ENCODE measurements around the gene SYT17.

SYT17 gene

DNA sequence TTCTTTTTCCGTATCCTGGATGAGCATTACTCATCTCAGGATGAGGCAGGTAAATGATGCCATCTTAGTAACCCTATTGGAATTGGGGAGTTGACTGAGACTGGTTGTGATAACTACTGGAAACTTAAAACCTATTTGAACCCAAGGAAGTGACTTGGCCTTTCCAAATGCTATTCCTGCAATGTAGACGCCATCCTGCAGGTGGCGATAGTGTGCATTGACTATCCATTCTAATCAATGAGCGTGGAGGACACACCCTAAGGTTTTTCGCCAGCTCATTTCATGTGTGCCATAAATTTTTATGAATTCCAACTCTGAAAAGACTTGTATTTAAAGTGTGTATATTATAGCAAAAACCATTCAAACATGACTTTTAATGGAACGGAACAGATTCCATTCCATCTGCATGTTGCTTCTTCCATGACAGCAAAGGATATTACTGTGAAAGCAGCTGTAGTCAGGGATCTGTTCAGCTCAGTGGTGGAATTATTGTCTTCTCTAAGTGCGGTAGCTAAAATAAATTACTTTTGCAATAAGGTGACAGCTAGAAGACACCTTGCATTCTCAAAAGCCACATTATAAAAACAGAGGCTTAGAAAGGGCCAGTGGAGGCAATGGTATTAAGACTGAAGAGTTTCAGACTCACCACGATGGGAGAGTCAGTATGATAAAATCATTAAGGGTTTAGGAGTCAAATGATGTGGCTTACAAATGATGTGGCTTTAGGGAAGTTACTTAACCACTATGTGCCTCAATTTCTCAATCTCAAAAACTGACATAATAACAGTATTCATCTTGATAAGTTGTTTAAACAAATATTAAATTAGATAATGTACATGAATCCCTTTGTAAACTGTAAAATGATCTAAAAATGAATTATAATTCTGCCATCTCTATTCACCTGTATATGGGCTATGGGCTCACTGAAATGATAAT, 55.5 kb downstream of the SYT17 start:
- DNase-seq, result no peak

DNA sequence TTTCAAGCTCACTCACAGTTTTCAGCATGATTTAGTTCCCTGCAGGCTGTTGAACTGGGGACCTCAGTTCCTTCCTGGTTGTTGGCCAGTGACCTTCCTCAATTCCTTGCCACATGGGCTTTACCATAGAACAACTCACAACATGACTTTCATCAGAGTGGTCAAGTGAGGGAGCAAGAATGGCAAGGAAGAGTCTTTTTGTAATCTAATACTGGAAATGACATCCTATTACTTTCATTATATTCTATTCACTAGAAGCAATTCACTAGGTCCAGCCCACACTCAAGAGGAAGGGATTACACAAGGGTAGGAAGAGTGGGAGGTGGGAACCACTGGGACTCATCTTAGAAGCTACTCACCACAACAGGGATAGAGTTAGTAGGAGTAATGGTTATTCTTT, 57.6 kb downstream of the SYT17 start:
- DNase-seq, result no peak

DNA sequence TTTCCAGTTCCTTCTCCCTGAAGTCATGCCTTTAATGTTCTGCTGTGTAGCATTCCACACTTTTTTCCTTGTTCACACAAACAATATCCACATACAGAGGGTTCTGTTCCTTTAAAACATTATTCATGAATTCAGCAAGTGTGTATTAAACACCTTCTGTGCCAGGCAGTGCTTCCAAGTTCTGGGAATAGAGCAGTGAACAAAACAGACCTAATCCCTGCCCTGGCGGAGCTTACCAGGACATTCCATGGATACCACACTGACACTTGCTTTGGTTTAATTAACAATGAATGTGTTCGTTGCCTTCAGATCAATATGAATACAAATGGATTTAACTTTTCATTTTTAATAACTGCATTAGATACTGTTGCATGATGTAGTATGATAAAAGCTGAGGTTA, 59.6 kb downstream of the SYT17 start:
- no peak for DNase-seq

DNA sequence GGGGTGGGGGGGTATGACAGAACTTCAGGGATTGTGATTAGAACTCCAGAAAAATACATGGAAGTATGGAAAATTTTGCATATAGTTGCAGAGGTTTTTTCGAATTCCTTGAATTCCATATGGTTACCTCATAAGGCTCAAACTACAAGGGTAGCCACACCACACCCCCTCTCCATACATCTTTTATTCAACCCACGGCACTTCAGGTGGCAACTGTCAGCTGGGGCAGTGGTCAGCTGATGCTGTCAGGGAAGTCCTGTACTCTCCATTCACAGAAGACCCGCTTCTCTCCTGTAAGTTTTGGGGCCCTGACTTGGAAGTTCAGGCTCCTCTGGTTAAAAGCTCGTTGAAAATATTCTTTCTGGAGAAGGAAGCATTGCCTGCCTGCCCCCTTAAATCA, 60.0 kb downstream of the SYT17 start:
- no peak for DNase-seq

DNA sequence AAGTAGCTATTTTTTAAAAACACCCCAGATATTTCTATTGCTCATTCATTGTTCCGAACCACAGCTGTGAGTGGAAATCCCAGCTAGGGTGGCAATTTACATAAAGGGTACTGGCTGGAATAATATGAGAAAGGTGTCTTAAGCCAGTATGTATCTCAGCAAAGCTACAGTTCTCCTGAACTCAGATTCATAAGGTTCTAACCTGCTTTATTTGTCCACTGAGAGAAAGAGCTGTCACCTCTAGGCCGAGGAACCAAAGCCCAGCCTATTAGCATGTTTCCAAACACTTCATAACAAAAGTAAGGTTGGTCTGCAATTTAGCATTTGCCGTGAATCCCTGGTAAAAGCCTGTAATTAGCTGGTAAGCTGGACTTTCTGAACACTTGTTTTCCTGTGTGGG, 60.5 kb downstream of the SYT17 start:
- DNase-seq, result no peak

DNA sequence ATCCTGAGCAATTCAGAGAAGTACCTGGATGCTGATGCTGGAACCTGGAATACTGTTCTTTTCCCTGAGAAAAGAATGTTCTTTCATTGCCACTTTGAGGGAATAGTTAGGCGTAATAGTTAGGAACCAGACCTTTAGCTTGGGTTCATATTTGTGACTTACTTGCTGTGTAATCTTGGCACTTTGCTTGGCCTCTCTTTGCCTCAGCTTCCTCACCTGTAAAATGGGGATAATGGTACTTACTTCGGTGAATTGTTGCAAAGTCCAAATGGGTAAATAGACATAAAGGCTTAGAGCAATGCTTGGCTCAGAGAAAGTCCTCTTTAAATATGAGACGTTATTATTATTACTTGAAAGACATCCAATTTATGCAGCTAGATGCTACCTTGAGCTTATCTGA, 62.5 kb downstream of the SYT17 start:
- DNase-seq, result no peak

DNA sequence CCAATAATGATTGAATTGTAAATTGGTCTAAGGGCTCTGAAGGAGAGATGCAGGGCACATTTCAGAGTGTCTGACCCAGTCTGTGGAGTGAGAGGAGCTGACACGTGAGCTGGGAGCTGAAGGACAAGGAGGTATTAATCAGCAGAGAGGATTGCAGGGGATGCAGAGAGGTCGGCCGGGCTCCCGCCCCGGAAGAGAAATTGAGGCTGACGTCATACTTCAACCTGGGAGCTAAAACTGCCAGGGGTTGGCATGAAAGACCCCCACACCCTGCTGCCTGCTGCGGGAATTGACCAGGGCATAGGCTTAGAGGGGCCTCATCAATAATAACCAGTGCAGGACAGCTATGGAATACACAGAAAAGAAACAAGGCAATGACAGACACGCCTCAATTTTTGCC, 63.8 kb downstream of the SYT17 start:
- DNase-seq, result no peak

DNA sequence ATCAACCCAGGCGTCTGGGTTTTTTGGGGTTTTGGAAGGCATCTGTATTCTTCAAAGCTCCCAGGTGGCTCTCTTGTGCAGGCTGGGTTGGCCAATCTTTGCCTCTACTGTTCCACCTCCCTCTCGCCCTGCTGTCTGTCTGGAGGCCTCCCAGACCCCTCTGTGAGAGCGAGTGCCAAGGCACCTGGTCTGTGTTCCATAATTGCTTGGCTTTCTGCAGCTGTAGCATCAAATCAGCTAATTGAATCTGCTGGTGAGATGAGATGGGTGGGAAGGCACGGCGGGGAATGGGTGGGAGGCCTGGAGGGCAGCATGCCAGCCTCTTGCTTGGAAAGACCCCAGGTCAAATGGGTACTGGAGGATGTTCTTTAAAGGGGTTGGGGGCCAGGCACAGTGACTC, 64.9 kb downstream of the SYT17 start:
- DNase-seq, result no peak

DNA sequence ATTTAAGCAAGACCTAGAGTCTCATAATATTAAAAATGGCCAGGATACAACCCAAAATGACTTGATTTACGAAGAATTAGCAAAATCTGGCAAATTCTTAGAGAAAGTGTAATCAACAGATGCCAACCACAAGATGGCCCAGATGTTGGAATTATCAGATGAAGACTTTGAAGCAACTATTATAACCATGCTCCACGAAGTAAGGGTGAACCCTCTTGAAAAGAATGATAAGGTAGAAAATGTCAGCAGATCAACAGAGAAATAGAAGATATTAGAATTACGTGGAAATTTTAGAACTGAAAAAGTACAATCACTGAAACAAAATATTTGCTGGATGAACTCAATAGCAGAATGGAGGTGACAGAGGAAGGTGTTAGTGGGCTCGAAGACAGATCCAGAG, 67.4 kb downstream of the SYT17 start:
- DNase-seq, result no peak

DNA sequence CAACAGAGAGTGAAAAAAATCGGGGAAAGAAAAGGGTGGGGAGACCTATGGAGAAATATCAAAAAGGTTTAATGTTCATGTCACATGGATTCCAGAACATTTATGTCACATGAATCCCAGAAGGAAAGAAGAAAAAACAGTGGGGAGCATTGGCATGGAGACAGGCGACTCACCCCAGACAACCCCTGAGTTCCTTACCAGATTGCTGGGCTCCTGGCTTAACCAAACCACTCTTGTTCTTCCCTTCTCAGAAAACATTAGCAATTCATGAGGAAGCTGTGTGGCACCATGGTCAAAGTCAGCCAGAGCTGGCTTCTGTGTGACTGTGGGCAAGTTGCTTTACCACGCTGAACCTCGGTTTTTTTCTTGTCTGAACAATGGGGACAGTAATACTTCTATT, 67.8 kb downstream of the SYT17 start:
- DNase-seq, result no peak

DNA sequence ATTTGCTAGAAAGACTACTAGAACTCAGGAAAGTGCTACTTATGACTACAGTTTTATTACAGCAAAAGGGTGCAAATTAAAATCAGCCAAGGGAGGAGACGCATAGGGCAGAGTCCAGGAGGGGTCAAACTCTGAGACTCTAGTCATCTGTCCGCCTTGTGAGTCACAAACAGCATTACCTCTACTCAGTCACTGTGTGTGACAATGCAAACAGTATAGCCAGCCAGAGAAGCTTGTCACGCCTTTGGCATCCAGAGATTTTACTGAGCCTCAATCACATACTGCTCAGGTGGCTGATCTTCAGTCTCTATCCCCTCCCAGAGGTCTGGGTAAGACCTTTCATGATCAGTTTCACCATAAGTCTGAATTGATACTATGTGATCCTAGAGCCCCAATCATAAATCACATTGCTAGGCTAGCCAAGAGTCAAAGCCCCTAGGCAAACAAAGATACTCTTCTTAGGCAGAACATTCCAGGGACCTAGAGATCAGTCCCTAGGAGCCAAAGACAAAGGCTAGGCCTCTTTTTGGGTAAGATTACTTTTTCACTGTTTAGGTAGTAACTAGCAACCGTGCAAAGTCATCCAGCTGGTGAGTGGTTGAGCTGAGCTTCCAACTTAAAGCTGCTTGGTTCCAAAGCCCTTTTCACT, 68.6 kb downstream of the SYT17 start:
- DNase-seq, result no peak

DNA sequence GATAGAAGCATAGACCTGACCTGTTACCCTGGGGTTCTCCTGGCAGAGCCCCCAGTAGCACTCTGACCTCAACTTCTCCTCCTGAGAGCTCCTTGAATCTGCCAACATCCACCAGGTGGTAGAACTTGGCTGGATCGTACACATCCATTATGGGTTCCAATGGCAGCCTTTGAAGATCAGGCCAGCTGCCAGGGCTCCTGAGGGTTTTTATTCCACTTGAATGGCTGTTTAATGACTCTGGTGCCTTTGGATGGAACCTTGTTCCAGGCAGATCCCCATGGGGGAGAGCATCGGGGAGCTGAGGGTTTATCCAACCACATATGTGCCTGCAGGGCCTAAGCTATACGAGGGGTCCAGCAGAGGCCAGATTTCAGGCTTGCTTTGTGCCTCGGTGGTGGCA, 70.4 kb downstream of the SYT17 start:
- DNase-seq, result no peak

DNA sequence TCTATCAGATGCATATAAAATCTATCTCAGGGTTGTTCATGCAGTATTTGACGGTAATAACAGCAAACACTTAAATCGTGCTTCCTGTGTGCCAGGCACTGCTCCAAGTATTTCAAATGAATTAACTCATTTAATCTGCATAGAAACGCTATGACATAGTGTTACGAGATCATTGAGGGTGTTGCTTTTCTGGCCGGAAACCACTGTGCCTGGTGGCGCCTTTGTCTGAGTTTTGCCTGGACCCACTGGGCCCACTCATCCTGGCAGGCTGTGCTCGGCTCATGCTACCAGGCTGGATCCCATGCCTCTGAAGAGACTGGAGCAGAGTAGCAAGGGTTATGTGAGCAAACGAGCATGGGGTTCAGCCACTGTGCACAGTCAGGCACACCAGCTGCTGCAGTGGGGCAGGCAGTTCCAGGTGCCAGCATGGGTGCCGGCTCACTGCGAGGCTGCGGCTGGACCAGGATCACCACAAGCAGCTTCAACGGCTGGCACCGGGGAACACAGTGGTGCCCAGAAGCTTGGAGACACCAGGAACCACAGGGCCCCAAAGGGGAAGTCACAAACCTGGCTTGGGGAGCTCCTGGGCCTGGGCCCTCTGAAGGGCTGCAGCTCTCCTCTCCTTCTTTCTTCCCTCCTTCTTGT, 71.6 kb downstream of the SYT17 start:
- DNase-seq, result no peak

DNA sequence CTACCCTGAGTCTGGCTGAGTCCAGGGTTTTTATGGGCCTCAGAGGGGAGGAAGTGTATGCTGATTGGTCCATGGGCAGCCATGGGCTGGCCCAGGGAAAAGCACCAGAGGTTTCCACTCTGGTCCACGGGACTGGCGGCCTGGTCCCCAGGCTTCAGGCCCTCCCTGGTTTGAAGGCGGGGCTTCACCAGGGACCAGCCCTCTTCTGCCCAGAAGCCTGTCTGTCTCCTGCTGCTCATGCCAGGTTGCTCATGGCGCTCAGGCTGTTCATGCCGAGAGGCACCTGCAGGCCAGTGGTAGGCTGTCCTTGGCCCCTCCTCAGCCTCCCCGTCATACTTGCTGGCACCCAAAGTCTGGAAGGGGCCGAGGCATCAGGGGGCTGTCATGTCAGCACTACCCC, 72.5 kb downstream of the SYT17 start:
- no peak for DNase-seq

DNA sequence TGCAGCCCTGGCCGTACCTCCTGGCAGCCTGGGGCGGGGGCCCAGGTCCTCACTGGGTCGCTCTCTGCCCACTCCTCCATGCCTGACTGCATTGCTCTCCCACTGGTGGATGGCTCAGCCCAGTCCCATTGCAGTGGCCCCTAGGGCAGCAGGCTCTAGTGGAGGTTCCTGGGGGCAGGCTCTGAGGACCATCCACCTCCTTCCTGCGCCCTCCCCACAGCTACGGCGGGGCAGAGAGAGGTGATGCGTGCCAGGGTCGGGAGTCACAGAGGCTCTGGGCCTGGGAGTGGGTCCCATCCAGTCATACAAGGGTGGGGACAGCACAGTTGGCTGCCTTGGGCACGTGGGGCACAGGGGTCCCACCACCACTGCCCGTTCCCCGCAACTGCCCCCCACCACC, 73.5 kb downstream of the SYT17 start:
- no peak for DNase-seq

DNA sequence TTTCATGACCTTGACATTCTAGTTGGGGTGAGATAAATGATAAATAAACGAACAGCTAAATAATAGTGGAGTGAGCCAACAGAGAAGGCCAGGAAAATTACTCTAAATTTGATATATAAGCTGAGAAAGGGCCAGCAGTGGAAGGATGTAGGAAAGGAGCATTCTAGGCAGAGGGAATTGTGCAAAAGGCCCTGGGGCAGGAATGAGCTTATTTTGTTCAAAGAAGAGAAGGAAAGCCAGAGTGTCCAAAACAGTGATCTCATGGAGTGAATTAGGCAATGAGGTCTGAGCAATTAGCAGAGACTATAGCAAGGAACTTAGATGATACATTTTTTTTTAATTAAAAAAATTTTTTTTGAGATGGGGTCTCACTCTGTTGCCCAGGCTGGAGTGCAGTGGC, 74.1 kb downstream of the SYT17 start:
- DNase-seq, result no peak

DNA sequence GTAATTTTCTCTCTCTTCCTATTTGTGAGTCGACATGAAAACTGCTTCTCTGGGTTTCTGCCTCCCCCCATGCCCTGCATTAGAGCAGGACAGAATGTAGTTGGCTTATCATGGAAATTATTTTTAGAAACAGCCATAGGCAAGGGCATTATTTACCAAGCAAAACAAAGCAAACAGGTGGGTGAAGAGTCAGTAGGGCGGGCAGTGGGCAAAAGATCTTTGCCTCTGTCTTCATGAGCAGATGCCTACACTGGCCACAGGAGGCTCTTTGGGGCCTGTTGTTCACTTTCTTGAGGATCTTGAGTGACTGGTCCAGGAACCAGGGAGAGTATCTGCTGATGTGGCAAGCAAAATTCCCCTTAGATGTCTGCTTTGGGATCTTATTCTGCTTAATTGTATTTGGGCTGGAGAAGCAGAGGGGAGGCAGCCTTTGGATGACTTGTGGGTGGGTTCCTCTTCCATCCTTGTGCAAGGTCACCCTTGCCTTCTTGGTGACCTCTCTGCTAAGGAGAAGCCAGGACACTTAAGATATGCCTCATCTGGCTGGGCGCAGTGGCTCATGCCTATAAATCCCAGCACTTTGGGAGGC, 75.0 kb downstream of the SYT17 start:
- no peak for DNase-seq

DNA sequence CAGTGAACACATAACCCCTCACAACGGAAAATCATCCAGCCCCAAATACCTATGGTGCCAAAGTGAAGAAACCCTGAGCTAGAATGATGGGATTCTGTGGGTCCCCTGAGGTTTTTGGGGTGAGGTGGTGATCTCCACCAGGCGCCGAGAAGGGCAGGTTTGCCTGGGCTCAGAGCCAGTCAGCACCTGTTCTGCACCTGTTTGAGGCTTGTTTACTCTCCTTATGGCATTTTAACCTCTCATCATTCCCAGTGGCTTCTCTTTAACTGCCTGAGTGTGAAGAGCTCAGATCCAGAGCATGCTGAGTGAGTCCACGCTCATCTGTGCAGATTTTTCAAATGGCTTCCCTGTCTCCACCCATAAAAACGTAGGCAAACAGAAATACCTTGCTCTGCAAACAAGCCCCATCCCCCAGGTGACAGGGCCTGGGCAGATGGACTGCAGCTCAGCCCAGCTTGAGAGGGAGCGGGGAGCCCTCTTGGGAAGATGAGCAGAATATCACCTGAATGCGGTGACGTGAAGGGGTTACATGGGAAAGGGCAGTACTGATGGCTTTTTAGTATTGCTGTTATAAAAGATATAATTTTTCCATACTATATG, 77.4 kb downstream of the SYT17 start:
- DNase-seq, result no peak

DNA sequence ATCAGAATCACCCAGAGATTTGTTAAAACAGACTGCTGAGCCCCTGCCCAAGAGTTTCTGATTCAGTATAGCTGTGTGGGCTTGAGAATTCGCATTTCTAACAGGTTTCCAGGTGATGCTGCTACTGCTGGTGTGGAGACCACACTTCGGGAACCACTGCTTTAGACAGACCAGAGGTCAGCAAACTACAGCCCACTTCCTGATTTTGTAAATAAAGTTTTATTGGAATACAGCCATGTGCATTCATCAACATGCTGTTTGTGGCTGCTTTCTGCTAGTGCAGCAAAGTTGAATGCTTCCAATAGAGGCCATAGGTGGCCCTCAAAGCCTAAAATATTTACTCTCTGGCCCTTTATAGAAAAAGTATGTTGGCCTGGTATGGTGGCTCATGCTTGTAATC, 84.9 kb downstream of the SYT17 start:
- DNase-seq, result no peak

DNA sequence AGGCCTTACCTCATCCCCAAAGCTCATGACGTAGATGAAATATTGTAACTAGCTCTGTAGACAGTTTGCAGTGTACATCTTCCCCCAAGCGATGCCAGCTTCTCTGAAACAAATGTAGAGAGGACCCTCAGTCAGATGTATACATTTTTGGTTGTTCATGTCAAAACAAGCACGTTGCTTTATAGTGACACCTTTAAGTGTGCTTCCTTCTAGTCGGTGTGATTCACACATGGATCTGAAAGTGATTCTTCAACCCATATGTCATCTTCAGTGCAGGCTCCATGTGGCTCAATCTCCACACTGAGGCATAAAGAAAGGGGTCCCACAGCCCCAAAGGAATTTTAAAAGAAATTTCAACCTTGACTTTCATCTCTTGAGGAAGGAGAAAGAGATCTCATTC, 86.6 kb downstream of the SYT17 start:
- no peak for DNase-seq

DNA sequence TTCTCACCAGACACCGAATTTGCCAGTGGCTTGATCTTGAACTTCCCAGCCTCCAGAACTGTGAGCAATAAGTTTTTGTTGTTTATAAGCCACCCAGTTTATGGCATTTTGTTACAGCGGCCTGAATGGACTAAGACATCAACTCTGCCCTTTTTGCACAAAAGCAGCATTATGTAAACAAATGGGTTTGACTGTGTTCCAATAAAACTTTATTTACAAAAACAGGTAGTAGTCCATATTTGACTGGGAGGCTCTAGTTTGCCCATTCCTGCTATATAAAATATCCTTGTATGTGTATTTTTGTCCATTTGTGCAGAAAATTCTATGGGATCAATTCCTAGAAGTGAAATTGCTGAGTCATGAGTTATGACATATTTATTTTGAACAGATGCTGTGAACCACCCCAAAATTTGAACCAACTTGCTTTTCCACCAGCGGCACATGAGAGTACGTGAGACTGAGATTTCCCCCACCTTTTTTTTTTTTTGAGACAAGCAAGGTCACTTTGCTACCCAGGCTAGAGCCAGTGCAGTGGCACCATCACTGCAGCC, 96.2 kb downstream of the SYT17 start:
- no peak for DNase-seq

DNA sequence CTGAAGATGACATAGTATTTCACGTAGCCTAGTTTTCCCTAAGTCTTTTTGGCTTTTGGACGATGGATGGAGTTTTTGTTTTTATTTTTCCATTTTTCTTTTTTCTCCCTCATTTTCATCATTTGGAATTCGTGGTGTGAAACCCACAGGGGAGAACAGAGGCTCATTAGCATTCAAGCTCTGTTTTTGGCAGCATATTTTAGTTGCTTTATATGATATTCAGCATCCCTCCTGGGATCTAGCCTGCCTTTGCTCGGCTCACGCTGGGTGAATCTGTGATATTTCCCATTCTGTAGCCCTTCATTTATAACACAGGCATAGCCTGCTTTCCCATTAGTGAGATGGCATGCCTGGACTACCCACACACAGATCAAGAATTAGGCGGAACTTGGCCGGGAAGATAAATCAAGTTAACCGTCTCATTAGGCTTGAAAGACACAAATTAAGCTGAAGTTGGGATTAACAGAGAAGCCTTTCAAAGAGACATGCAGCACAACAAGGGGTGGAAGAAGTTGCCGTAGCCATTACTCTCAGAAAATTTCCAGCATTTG, 97.4 kb downstream of the SYT17 start:
- no peak for DNase-seq

DNA sequence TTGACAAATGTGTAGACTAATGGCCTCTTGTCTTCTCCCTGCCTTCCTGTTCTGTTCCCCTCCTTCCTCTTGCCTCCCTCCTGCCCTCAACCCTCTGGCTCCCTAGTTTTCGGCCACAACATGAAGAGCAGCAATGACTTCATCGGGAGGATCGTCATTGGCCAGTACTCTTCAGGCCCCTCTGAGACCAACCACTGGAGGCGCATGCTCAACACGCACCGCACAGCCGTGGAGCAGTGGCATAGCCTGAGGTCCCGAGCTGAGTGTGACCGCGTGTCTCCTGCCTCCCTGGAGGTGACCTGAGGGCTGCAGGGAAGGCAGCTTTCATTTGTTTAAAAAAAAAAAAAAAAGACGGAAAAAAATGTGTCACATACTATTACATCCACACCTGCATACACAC, 98.7 kb downstream of the SYT17 start:
- no peak for DNase-seq

Data from activated gamma-delta T cell treated with Interleukin-2 at 50 U/mL for 16 hours (primary cell).